Measurements from ENCODE around the gene RASSF8.

RASSF8 gene

DNA sequence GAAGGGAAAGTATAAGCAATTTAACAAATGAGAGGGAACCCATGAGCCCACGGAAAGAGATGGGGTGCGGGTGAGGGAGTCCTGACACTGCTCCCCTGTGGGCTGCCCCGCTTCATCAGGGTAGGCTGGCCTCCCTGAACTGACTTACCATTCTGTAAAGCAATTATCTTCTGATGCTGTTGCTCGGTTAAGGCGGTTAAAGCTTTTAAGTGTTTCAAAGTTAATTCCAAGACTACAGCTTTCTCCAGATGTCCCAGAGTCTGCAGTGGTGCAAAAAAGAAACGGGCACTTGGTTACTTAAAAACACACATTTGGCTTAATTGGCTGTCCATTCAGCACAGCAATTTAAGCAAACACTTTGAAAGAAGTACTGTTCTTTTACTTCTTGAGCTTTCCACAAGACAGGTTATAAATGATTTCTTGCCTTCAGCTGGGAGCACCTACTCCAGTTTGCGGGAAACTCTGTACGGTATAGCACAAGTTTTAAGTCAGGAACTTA lies 165.0 kb downstream of the RASSF8 start:
- in situ Hi-C loops (cut with HindIII; ENCODE audit: low pct_ligation_motif_present, low sequenced_read_pairs), result loop anchor here (25.0 kb wide), 1 partner anchor 514 kb away; no protein-coding TSS in a partner anchor
- TF ChIP-seq, protein P1, sequence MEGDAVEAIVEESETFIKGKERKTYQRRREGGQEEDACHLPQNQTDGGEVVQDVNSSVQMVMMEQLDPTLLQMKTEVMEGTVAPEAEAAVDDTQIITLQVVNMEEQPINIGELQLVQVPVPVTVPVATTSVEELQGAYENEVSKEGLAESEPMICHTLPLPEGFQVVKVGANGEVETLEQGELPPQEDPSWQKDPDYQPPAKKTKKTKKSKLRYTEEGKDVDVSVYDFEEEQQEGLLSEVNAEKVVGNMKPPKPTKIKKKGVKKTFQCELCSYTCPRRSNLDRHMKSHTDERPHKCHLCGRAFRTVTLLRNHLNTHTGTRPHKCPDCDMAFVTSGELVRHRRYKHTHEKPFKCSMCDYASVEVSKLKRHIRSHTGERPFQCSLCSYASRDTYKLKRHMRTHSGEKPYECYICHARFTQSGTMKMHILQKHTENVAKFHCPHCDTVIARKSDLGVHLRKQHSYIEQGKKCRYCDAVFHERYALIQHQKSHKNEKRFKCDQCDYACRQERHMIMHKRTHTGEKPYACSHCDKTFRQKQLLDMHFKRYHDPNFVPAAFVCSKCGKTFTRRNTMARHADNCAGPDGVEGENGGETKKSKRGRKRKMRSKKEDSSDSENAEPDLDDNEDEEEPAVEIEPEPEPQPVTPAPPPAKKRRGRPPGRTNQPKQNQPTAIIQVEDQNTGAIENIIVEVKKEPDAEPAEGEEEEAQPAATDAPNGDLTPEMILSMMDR (IDR thresholded peaks at IDR 0.05; ENCODE audit: low read depth, low read length, missing control alignments), result no peak
- Histone ChIP-seq H3K27ac (peak overlapping the region; percentile 1), H3K36me3 (replicated peaks) (no peaks in the 10 kb centered on the region), H3K4me3 (ENCODE audit: low read depth, low read length) (peak overlapping the region; percentile 68), H3K27me3 (replicated peaks) (no peaks in the 10 kb centered on the region)
- DNase-seq, result no peak

DNA sequence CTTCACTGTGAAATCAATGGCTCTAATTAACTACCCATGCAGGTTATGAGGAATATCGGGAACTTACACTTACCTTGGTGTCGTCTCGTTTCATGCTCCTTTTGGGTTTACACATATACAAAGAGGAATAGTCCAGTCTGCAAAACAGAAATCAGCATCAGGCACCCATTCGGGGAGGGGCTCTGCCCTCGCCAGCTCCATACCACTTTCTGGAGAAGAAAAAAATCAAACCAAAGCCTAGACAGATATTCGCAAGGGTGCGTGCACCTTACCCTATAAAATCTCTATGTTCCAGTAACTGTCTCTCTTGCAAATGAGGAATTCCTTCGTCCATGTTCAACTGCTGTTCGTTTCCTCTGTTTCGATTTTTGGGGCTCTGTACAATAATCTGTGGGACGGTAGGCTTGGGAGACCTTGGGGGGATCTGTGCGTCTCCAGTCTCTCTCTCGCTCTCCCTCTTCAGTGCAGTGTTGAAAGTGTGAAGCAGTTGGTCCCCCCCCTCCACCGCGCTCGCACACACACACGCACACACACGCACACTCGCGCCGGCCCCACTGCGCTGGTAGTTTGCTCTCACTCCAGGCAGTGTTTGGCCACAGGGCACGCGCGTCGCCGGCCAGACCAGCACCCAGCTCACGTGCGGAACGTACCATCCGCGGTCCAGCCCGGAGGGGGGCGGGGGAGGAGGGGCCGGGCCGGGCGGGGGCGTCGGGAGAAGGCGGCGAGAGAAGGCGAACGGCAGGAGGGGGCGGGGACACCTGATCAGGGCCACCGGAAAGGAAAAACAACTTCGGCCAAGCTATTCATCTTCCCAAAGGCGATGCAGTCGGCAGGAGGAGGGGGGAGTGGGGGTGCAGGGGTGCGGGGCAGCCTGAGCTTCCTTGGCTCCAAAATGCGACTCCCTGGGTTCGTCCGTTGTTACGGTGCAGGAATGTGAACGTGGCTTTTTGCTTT lies 166.2 kb downstream of the RASSF8 start, which contains the start of gene BHLHE41:
Gene BHLHE41, minus strand, starts transcription at position 592 of the 954 bp plus-strand sequence. Its CDS starts 258 bp downstream, at position 334.
- in situ Hi-C loops (cut with HindIII; ENCODE audit: low pct_ligation_motif_present, low sequenced_read_pairs), result loop anchor here (25.0 kb wide), 1 partner anchor 513 kb away; no protein-coding TSS in a partner anchor
- Histone ChIP-seq H3K36me3 (replicated peaks) (no peaks in the 10 kb centered on the region), H3K4me3 (ENCODE audit: low read depth, low read length) (peak within 1 kb of the TSS; percentile 68), H3K27me3 (replicated peaks) (no peaks in the 10 kb centered on the region), H3K27ac (peak within 1 kb of the TSS; percentile 82)
- peak; percentile 54 for DNase-seq
- TF ChIP-seq, protein P1 (IDR thresholded peaks at IDR 0.05; ENCODE audit: low read depth, low read length, missing control alignments), result no peak

DNA sequence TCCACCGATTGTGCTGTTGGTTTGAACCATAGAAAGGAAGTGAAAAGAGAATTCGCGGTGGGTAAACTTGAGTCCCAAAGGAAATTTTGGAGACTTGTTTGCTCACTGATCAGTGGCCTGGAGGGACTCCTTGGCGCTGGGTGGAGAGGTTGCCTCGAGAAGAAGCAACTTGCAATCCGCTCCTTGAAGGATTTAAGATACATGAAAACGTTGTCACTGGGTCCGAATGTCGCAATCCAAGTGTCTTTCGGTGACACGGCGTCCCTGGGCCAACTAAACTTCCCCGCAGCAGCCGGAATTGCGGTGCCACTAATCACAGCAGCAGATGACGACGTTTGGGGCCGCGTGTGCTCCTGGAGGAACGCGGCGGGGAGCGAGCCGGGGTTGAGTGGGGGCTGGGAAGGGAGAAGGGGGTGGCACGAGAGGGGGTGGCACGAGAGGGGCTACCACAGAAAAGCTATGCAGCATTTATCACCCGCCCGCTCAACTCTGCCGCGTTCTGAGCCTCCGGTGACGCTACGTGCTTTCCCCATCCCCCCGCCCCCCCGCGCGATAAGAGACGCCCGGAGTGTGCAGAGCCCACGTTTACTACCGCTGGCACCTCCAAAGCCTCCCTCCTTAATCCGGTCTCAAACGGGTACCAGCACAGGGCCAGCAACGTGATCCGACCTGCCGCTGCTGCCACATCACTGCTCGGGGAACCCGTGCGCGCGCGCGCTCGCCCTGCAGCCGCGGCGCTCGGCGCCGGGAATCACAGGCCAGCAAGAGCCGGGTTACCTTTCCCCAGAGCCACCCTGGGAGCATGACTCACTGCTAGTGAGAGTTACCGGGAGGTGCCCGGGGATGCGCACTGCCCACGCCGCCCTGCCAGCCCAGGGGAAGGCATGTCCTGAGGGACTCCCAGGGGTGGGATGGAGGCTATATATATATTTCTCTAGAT lies 167.2 kb downstream of the RASSF8 start:
- H3K4me3 ChIP-seq (ENCODE audit: low read depth, low read length), result peak overlapping the region; percentile 68
- in situ Hi-C loops (cut with HindIII; ENCODE audit: low pct_ligation_motif_present, low sequenced_read_pairs), result no loop called here
- peak overlapping the region; percentile 82 for H3K27ac ChIP-seq
- TF ChIP-seq, protein P1 (IDR thresholded peaks at IDR 0.05; ENCODE audit: low read depth, low read length, missing control alignments), result no peak
- H3K36me3 ChIP-seq (replicated peaks), result no peaks in the 10 kb centered on the region
- peak; percentile 72 for DNase-seq
- no peaks in the 10 kb centered on the region for H3K27me3 ChIP-seq (replicated peaks)

DNA sequence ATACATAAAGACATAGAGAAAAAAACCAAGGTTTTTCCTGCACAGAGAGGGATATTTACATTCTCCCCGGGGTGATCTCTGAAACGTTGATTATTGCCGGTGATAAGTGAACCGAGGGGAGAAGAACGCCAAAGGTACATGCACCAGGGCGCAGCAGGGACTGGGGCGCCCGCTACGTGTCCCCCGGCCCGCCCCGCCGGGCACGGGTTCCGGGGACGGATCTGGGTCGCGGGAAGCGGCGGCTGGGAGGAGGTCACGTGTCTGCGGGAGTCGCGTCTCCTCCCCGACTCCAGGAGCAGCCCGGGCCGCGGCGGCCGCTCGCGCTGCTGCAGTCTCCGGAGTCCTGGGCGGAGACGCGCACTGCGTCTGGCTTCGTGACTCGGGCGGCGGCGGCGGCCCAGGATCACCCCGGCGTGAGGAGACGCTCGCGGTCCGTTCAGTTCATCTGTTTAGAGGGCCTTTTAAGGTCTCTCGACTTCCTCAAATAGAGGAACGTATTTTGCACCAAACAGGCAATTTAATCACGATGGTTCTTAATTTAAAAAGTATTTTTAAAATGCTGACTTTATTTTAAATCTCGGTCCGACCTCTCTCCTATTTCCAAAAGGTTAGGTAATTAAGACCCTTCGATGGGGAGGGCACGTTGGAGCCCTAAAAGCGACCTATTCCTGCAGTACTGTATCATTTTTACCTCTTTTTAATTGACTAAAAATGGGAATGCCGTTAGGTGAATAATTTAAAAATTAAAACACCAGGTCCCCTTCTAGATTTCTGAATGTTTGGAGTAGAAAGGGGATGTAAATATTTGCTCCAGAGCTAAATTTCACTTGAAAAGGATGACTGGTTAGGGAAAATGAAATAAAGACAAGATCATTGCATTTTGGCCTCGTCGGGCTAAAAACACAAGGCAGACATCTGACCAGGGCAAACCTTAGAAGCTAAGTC lies 168.1 kb downstream of the RASSF8 start:
- in situ Hi-C loops (cut with HindIII; ENCODE audit: low pct_ligation_motif_present, low sequenced_read_pairs), result no loop called here
- DNase-seq, result peak; percentile 68

More for the DNA sequence above, 168.1 kb downstream of the RASSF8 start:
- no peaks in the 10 kb centered on the region for H3K36me3 ChIP-seq (replicated peaks)
- H3K27ac ChIP-seq, result peak overlapping the region; percentile 82
- H3K4me3 ChIP-seq (ENCODE audit: low read depth, low read length), result peak overlapping the region; percentile 68
- TF ChIP-seq, protein P1 (IDR thresholded peaks at IDR 0.05; ENCODE audit: low read depth, low read length, missing control alignments), result no peak
- no peaks in the 10 kb centered on the region for H3K27me3 ChIP-seq (replicated peaks)

Data from brain microvascular endothelial cell (primary cell).